ENCODE results near the gene FRMD4A.

Gene FRMD4A

DNA sequence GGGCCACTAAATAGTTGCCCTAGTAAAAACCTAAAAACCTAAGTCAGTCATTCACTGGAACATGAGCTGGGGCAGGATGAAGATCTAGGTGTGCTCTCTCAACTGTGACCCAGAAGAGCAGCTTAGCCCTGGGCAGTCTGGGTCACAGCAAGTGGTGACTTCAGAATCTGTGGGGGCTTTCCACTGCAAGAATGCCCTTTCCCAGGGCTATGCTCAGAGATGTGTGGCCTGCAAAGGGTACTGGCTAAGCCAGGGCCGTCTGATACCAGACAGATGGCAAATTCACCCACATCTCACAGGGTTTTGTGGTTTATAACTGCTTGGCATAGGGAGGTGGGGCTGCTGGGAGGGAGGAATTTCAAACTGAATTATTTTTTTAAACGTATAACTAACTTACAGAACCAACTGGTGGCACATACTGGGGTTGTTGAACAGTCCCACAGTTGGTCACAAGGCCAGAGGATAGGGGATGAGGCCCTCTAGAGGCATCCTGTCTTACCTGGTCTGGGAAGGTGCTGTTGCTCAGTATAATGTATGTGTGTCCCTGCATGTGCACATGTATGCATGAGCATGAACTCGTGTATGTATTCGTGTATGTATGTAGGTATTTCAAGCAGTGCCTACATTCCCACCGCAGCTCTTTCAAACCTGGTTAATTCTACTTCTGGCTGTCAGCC, 680.7 kb downstream of the FRMD4A start:
- no peak for DNase-seq (ENCODE audit: low spot score)

DNA sequence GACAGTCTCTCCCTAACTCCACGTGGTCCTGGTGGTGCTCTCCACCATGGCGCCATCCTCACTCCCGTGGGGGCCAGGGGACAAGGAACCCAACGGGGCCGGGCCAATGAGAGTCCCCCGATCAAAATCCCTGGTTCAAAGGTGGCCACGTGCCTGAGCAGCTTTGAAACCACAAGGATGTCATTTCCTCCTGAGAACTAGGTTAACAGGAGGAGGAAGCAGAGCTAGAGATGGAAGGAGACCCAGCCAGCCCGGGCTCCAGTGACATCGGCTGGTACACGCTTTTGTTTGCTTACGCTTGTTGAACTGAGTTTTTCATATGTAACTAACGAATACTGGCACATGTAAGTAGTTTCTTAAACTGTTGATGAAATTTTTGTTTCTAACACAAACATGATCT, 682.3 kb downstream of the FRMD4A start:
- DNase-seq (ENCODE audit: low spot score) = no peak

DNA sequence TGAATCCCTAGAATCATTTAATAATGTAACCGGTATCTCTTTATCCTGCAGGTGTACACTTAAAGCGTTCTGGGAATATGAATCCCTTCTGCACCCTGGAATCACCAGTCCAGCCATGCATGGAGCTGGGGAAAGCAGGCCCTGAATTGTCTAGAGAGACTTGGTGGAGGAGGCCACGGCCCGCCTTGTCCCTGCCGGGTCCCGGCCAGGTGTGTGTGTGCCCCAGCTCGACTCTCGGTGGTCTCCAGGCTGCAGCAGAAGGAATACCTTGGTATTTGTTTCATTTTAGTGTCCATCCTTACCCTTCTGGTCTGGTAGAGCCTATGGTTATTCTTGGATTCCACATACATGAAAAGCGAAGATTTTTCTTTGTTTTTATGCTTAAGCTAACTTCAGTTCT, 685.9 kb downstream of the FRMD4A start:
- DNase-seq (ENCODE audit: low spot score) = no peak

DNA sequence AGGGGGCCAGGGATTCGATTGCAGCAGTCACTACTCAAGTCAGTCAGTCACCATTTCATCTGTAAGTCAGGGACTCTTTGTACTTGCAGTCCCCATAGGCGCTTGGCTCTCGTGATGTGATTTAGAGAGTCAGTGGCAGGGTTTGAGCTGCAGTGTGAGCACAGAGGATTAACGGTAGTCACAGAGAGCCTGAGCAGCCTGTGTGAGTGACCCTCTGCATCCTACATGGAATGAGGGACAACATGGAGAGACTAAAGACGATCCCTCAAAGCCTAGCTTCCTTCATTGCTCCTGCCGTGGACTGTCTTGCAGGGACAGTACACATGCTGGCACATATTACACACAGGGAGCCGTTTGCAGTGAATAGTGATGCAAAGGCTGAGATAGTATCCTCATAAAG, 687.7 kb downstream of the FRMD4A start:
- DNase-seq (ENCODE audit: low spot score) = no peak

GRCh38 chr10:13642293-13642692, 688.4 kb downstream of the FRMD4A start:
- no peak for DNase-seq (ENCODE audit: low spot score)

DNA sequence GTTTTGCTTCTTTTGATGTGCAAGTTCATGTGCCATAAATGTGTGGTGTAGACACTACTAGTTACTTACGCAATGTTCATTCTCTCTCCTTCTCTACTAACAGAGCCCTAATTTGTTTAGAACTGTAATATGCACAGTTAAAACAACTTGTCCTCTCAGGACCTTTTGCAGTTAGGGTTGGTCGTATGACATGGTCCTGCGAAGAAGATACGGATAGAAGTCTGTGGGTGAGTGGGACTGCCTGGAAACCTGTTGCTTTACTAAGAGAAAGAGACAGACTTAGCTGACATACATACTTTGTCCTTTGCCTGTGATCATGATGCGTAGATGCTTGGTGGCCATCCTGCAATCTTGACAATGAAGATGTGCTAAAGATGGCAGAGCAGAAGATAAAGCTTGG, 692.8 kb downstream of the FRMD4A start:
- DNase-seq (ENCODE audit: low spot score) = no peak

GRCh38 chr10:13637303-13637856, 693.3 kb downstream of the FRMD4A start:
- no peak for DNase-seq (ENCODE audit: low spot score)

DNA sequence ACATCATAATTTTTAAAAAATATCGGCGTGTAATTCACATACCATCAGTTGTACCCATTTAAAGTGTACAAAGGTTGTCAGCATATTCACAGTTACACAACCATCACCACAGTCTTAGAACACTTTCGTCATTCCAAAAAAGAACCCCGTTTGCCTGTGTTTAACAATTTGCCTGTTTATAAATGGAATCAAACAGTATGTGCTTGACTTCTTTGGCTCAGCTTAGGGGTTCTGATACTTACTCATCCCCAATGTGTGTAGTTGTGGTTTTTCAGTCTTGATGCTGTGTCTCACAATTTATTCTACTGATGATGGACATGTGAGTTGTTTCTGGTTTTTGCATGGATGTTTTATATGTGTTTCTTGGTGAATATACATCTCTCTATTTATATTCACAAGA, 693.9 kb downstream of the FRMD4A start:
- DNase-seq (ENCODE audit: low spot score) = no peak

- DNase-seq (ENCODE audit: low spot score) = no peak
These were observed 696.5 kb downstream of the FRMD4A start for GRCh38 chr10:13634207-13634606.

DNA sequence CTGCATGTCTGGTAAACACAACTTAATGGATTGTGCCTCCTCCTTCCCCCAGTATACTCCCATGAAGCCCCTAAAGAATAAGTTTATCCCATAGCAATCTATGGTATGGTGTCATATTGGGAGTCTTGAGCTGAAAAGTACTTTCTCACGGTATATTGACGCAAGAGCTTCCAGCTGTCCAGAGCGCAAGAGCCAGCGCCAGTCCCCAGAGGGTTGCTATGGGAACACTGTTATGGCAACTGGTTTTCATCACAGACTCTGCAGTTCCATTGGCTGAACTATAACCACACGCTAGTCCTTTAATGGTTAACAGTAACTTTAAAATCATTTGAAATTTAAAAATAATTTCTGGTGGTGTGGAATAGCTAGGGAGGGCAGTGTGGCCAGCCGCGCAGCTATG, 697.0 kb downstream of the FRMD4A start:
- peak; percentile 63 for DNase-seq (ENCODE audit: low spot score)

DNA sequence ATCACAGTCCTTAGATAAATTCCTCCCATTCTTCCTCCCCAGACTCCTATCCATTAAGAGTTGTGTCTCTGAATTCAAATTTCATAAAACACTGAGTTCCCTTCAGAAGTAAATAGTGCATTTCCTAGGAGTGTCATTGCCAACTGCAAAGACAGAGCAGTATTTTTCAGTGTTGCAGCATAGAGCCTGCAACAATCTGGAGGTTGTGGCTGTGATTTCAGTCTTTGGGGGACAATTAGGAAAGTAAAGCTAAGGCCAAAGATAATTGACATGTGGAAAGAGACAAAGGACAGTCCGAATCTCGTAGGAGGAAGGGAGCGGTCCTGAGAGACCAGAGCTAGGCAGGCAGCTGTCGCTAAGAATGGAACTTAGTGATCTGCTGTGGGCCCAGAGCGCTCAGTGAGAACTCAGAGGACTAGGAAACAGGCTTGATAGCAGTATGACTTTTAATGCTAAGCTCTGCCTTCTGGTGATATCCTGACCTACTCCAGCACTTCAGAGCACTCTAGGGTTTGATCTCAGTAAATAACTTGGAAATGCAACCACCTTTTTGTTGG, 697.8 kb downstream of the FRMD4A start:
- DNase-seq (ENCODE audit: low spot score) = no peak

- DNase-seq (ENCODE audit: low spot score) = no peak
These were observed 698.3 kb downstream of the FRMD4A start for GRCh38 chr10:13632440-13632839.

- no peak for DNase-seq (ENCODE audit: low spot score)
These were observed 699.1 kb downstream of the FRMD4A start for GRCh38 chr10:13631594-13631993.

GRCh38 chr10:13630231-13630630, 700.5 kb downstream of the FRMD4A start:
- no peak for DNase-seq (ENCODE audit: low spot score)

GRCh38 chr10:13629116-13629515, 701.6 kb downstream of the FRMD4A start:
- DNase-seq (ENCODE audit: low spot score) = no peak

DNA sequence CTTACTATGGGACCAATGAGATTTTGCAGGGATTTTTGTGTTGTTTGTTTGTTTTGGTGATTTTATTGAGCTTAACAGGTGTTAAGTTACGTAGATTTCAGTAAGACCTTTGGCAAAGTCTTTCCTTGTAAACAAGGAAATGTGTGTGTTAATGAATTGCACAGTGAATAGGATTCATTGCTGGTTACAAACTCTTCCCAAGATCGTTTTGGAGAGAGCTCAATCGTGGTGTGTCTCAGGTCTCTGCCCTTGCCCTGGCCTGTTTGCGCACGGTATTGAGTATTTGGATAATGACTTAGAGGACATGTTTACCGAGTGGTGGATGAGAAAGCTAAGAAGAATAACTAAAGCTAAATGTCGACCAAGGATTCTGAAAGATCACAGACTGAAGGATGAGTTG, 702.1 kb downstream of the FRMD4A start:
- no peak for DNase-seq (ENCODE audit: low spot score)

- no peak for DNase-seq (ENCODE audit: low spot score)
These were observed 703.0 kb downstream of the FRMD4A start for GRCh38 chr10:13627459-13628310.

DNA sequence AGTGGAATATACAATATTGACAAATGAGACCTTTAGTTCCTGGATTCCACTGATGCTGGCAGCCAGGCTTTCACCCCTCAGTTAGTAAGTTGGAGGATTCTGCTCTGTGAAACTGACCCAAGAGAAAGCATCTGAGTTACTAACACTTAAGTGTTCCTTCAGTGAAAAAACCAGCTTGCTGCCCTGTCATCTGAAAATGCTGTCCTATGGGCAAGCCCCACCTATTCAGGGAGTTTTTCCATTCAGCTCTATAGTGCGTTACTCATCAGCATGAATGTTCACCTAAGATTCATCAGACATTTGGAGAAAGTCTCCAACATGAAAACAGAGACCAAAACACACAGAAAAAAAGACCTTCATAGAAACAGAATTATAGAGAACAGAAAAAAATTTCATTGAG, 706.1 kb downstream of the FRMD4A start:
- DNase-seq (ENCODE audit: low spot score) = no peak

DNA sequence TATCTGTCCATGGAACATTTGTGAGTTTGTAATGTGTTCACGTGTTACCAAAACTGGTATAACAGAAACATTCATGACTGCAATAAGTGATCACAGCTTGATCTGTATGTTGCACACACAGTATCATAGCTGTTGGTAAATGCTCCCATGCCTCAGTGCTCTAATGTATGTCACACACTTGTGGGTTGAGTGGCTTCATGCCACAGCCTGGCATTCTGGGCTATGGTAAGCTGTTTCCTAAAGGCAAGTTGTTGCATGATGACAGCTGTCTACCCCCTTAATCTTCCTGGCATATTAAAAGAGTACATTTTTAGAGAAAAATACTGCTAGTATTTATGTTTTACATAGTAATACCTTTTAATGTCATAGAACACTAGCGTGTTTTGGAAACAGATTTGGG, 708.8 kb downstream of the FRMD4A start:
- DNase-seq (ENCODE audit: low spot score) = no peak

GRCh38 chr10:13617116-13617515, 713.6 kb downstream of the FRMD4A start:
- no peak for DNase-seq (ENCODE audit: low spot score)

DNA sequence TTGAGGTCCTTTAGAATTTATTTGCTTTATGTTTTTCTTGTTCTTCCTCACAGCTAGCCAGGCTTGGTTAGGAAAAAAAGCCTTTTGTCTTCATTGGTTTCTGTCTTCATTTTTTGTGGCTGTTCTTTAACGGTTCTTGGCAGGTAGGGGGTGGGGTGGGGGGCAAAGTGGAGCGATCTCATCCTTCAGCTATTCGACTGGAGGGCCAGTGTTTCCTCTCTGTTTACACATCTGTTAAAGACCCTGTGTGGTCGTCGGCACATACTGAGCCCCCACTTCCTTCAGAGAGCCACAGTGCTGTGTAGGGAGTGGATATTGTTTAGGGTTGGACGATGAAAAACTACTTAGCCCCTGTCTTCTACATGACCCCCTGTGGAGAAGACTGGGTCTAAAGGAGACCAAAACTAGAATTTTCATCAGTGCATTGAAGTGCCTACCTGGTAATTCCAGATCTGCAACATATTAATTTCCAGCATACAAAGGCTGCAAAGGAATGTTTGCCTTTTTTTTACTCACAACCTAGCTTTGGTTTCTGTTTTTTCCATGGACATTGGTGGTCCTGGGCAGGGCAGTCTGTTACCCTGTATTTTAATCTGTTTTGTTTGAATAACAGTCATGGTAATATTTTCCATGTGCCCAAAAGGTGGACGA, 714.9 kb downstream of the FRMD4A start:
- no peak for DNase-seq (ENCODE audit: low spot score)

GRCh38 chr10:13614530-13615332, 716.0 kb downstream of the FRMD4A start:
- peak; percentile 17 for DNase-seq (ENCODE audit: low spot score)

Data from AG20443 (cell line).